C4-2B (cell line): ENCODE results near the gene NR2F1-AS1.

Experiments
- CTCF ChIP-seq: fragments of 450-650 bp; conservative IDR thresholded peaks from 2 replicates; pipeline ENCODE4 v1.5.1; 2017; ENCODE audit warnings: mild to moderate bottlenecking
- ZFX ChIP-seq: fragments of 450-650 bp; IDR thresholded peaks from 2 replicates; pipeline ENCODE4 v1.6.1; 2017

GRCh38 chr5:93572608-93573353 is 8.2 kb downstream of the NR2F1-AS1 start:
- TF ChIP-seq CTCF (no peak), ZFX (no peak)
